ENCODE results near the gene HARS1. TPM values are rescaled to one million over a fixed set of nuclear protein-coding genes. Genes with fewer than 3 reads are reported as not detected.
"Not testable (repeated sequence)": the region's sequence is repeated elsewhere in the genome, so short reads cannot be mapped to it uniquely, and the experiment has no call there.

HARS1 gene
- total and polyA plus RNA-seq, 2 donors (not counting 3 experiments of a cell fraction or from before 2014, with no cell fraction given): 65.2 to 104 TPM

GRCh38 chr5:140725799-140726471 lies 34.8 kb upstream of the HARS1 start:
- dilution Hi-C loops (cut with MboI; ENCODE audit: extremely low pct_ligation_motif_present, low sequenced_read_pairs): no loop called here
- no TSS peak for BruUV-seq (replicated peaks)
- Histone ChIP-seq H3K27ac (ENCODE audit: insufficient read depth, low read depth, low read length) (no peak overlapping the region), H4K20me1 (replicated peaks; ENCODE audit: control insufficient read depth, extremely low read depth, insufficient read depth, low read length) (no peaks in the 10 kb centered on the region), H3K9me3 (replicated peaks; ENCODE audit: control insufficient read depth, insufficient read depth, low read length) (no peaks in the 10 kb centered on the region), H2AFZ (ENCODE audit: low read depth, low read length) (peak overlapping the region; percentile 71), H3K9ac (replicated peaks; ENCODE audit: extremely low read depth, insufficient read depth, low read length) (no peak overlapping the region), H3K4me2 (ENCODE audit: insufficient read depth, low read length) (peak overlapping the region; percentile 47), H3K27me3 (ENCODE audit: control insufficient read depth in 2 of 2, insufficient read depth in 2 of 2, low read length in 2 of 2) (no peaks in the 10 kb centered on the region), H3K4me3 (replicated peaks in 1 of 3; ENCODE audit: insufficient read depth in 1 of 3, low read depth in 1 of 3, low read length in 3 of 3) (peak overlapping the region; percentile 28 to 66 (median 54)), H3K36me3 (ENCODE audit: control insufficient read depth in 2 of 2, extremely low read depth in 1 of 2, insufficient read depth in 2 of 2, low read length in 2 of 2) (no peaks in the 10 kb centered on the region), H3K4me1 (ENCODE audit: control insufficient read depth, extremely low read depth, insufficient read depth, low read length) (peaks cover 4% of the 10 kb centered on the region), H3K79me2 (ENCODE audit: control insufficient read depth, insufficient read depth, low read length) (no peaks in the 10 kb centered on the region), H3K9me1 (replicated peaks; ENCODE audit: control insufficient read depth, extremely low read depth, insufficient read depth, low read length) (no peaks in the 10 kb centered on the region)
- DNase-seq (ENCODE audit: low read depth, low spot score) (peak; percentile 85), FAIRE-seq (peak; percentile 75)
- TF ChIP-seq FOS (IDR thresholded peaks at IDR 0.05; ENCODE audit: borderline replicate concordance, insufficient read depth, low read length) (peak; percentile 38), JUN (IDR thresholded peaks at IDR 0.05; ENCODE audit: borderline replicate concordance, insufficient read depth, insufficient read length, low read depth) (peak; percentile 7), MYC (IDR thresholded peaks at IDR 0.05; ENCODE audit: low read depth, low read length) (no peak), POLR2A (IDR thresholded peaks at IDR 0.05; ENCODE audit: low read depth, low read length) (no peak)
- intact Hi-C loops (cut with micrococcal nuclease): no loop called here
- ChIA-PET POLR2A (no interaction called here), CTCF (interaction anchor here (0.7 to 1.5 kb wide), 7 partner anchors 15 to 487 kb away, joined by 3 to 10 read pairs (median 3); no protein-coding TSS in a partner anchor)

- POLR2A ChIA-PET; DNase-seq (ENCODE audit: low read depth, low spot score); BruUV-seq (replicated peaks); H3K79me2 ChIP-seq (ENCODE audit: control insufficient read depth, insufficient read depth, low read length); H4K20me1 ChIP-seq (replicated peaks; ENCODE audit: control insufficient read depth, extremely low read depth, insufficient read depth, low read length); H3K4me3 ChIP-seq (replicated peaks in 1 of 3; ENCODE audit: insufficient read depth in 1 of 3, low read depth in 1 of 3, low read length in 3 of 3); dilution Hi-C loops (cut with MboI; ENCODE audit: extremely low pct_ligation_motif_present, low sequenced_read_pairs); H3K4me1 ChIP-seq (ENCODE audit: control insufficient read depth, extremely low read depth, insufficient read depth, low read length); H3K9me1 ChIP-seq (replicated peaks; ENCODE audit: control insufficient read depth, extremely low read depth, insufficient read depth, low read length); H3K36me3 ChIP-seq (ENCODE audit: control insufficient read depth in 2 of 2, extremely low read depth in 1 of 2, insufficient read depth in 2 of 2, low read length in 2 of 2); H3K27ac ChIP-seq (ENCODE audit: insufficient read depth, low read depth, low read length); H3K9me3 ChIP-seq (replicated peaks; ENCODE audit: control insufficient read depth, insufficient read depth, low read length); H3K4me2 ChIP-seq (ENCODE audit: insufficient read depth, low read length); H2AFZ ChIP-seq (ENCODE audit: low read depth, low read length); H3K9ac ChIP-seq (replicated peaks; ENCODE audit: extremely low read depth, insufficient read depth, low read length); H3K27me3 ChIP-seq (ENCODE audit: control insufficient read depth in 2 of 2, insufficient read depth in 2 of 2, low read length in 2 of 2); FAIRE-seq: not testable (repeated sequence)
- intact Hi-C loops (cut with micrococcal nuclease): loop anchor here (2.0 kb wide), 1 partner anchor 481 kb away; no protein-coding TSS in a partner anchor
- CTCF ChIA-PET: interaction anchor here (0.9 to 4.2 kb wide), 4 partner anchors 10 to 360 kb away, joined by 3 to 64 read pairs (median 8); partner anchors contain the start of gene ZMAT2
Measured at GRCh38 chr5:140721395-140721794, 30.2 kb upstream of the HARS1 start.

DNA sequence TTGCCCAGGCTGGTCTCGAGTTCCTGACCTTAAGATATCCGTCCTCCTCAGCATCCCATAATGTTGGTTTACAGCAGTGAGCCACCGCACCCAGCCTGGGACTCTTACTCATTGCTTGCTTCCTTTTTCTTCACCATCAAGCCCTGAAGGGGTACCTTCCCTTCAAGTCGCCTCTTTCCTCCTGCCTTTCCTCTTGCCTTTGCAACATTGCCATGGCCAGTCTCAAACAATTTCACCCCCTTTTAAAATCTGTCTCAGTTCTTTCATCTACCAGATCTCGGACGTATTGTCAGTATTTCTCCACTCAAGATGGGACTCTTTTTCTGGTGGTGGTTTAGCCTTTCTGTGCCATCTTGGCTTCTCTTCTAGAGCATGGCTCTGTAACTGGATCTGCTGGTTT lies 29.6 kb upstream of the HARS1 start:
- H4K20me1 ChIP-seq (replicated peaks; ENCODE audit: control insufficient read depth, extremely low read depth, insufficient read depth, low read length); FAIRE-seq; H3K79me2 ChIP-seq (ENCODE audit: control insufficient read depth, insufficient read depth, low read length); H2AFZ ChIP-seq (ENCODE audit: low read depth, low read length); H3K4me3 ChIP-seq (replicated peaks in 1 of 3; ENCODE audit: insufficient read depth in 1 of 3, low read depth in 1 of 3, low read length in 3 of 3); H3K27ac ChIP-seq (ENCODE audit: insufficient read depth, low read depth, low read length); POLR2A ChIA-PET; H3K36me3 ChIP-seq (ENCODE audit: control insufficient read depth in 2 of 2, extremely low read depth in 1 of 2, insufficient read depth in 2 of 2, low read length in 2 of 2); dilution Hi-C loops (cut with MboI; ENCODE audit: extremely low pct_ligation_motif_present, low sequenced_read_pairs); H3K4me2 ChIP-seq (ENCODE audit: insufficient read depth, low read length); H3K4me1 ChIP-seq (ENCODE audit: control insufficient read depth, extremely low read depth, insufficient read depth, low read length); H3K9ac ChIP-seq (replicated peaks; ENCODE audit: extremely low read depth, insufficient read depth, low read length); H3K9me1 ChIP-seq (replicated peaks; ENCODE audit: control insufficient read depth, extremely low read depth, insufficient read depth, low read length); DNase-seq (ENCODE audit: low read depth, low spot score); H3K27me3 ChIP-seq (ENCODE audit: control insufficient read depth in 2 of 2, insufficient read depth in 2 of 2, low read length in 2 of 2); H3K9me3 ChIP-seq (replicated peaks; ENCODE audit: control insufficient read depth, insufficient read depth, low read length); BruUV-seq (replicated peaks): not testable (repeated sequence)
- intact Hi-C loops (cut with micrococcal nuclease): loop anchor here (1.0 to 2.0 kb wide), 4 partner anchors 145 to 480 kb away; no protein-coding TSS in a partner anchor
- CTCF ChIA-PET: interaction anchor here (0.7 to 4.2 kb wide), 10 partner anchors 10 to 476 kb away, joined by 3 to 64 read pairs (median 6); partner anchors contain the start of gene HBEGF
